Epithelial cell of proximal tubule (primary cell): Measurements from ENCODE around the gene TBC1D16. TPM values are rescaled to one million over a fixed set of nuclear protein-coding genes. Genes with fewer than 3 reads are reported as not detected.

ENCODE experiments used
- DNase-seq: peaks from one replicate; pipeline ENCODE4 v3.0.0-alpha.2; 2011; ENCODE audit warnings: low read depth
- H3K4me3 ChIP-seq: 2 replicates; pipeline ENCODE4 v1.5.1; 2011; ENCODE audit warnings: low read depth, mild to moderate bottlenecking, low read length
- CTCF ChIP-seq: conservative IDR thresholded peaks from 2 replicates; pipeline ENCODE4 v1.5.1; 2012; ENCODE audit warnings: low read depth, mild to moderate bottlenecking, low read length
- total RNA-seq: library from RNA; depleted of rRNA; stranded (reverse); fragments of >200 nt; gene quantifications from 2 replicates; pipeline ENCODE4 v1.2.3, GENCODE V29; 2015

Gene TBC1D16
- total RNA-seq, 1 donor from 2014 or later, result 19.9 TPM

- H3K4me3 ChIP-seq, result no peak overlapping the region
- no peak for DNase-seq
- TF ChIP-seq CTCF, result no peak
Observed at GRCh38 chr17:79922798-79923197, 112.9 kb downstream of the TBC1D16 start.

DNA sequence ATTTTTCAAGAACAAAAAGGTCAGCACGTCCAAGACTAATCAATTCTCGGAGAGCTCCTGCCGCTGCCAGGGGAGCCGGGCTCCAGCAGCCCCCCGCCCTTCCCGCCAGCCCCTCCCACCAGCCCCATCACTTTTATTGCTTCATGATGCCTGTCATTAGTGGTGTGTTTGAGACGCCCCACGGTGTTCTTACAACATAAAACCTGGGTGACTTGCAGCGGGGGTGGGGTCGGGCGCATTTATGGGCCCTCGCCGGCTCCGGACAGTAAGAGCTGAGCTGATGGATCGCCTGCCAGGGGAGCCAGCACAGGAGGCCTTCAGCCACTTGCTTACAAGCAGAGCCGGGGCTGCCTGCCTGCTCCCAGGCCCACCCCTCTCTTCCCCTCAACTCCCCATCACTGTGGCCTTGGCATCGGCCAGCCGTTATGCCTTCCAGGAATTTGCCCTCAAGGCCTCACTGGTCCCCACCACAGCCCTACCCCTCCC lies 113.5 kb downstream of the TBC1D16 start:
- H3K4me3 ChIP-seq, result no peak overlapping the region
- DNase-seq, result no peak
- no peak for TF ChIP-seq CTCF

DNA sequence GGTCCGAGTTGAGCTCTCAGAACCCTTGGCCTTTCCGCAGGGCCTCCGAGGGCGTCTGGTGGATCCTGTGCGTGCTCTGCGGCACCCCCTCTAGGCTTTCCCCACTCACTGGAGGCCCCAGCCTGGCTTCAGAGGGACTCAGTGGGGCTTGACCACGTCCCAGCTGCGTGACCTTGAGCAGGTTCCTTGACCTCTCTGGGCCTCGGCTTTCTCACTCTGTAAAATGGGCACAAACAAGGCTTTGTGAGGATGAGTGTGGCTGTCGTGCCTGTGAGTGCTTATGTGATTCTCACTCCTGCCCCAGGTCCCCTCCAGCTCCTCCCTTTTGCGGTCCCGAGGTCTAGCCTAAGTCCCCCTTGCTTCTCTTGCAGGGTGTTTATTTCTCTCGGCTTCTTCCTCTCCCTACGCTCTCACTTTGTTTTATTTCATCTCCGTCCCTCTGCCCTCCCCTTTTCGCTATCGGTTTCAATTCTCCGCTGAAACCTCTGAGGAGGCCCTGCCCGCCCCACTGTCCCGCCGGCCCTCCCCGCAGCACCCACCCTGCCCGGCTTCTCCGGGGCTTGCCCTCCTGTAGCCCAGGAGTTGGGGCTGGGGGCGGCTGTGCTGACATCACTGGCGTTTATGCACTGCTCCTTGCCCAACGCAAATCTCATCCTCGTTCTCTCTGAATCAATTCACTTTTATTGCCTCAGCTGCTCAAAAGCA lies 114.1 kb downstream of the TBC1D16 start:
- DNase-seq, result no peak
- no peak overlapping the region for H3K4me3 ChIP-seq
- TF ChIP-seq CTCF, result no peak

- DNase-seq, result no peak
- TF ChIP-seq CTCF, result no peak
- no peak overlapping the region for H3K4me3 ChIP-seq
Observed at GRCh38 chr17:79920751-79921410, 114.8 kb downstream of the TBC1D16 start.

GRCh38 chr17:79919862-79920720 lies 115.6 kb downstream of the TBC1D16 start:
- no peak for TF ChIP-seq CTCF
- no peak overlapping the region for H3K4me3 ChIP-seq
- no peak for DNase-seq

GRCh38 chr17:79919164-79919585 lies 116.5 kb downstream of the TBC1D16 start:
- no peak overlapping the region for H3K4me3 ChIP-seq

More at GRCh38 chr17:79919164-79919585, 116.5 kb downstream of the TBC1D16 start:
- TF ChIP-seq CTCF, result no peak
- peak; percentile 25 for DNase-seq
